Mucosa of descending colon (tissue), 3 donors: ENCODE data around the gene TRDMT1. TPM values are rescaled to one million over a fixed set of nuclear protein-coding genes. Genes with fewer than 3 reads are reported as not detected.

ENCODE experiments used
- ATAC-seq: fragments of 200-7000 bp; cut with Tn5 transposase; one replicate; pipeline ENCODE4 v1.9.1; 2020; ENCODE audit warnings: mild to moderate bottlenecking, moderate library complexity
- DNase-seq, 3 donors: peaks; one replicate each; pipeline ENCODE4 v3.0.0-alpha.2; 2020
- H3K36me3 ChIP-seq: fragments of 200-600 bp; one replicate; pipeline ENCODE4 v1.8.0; 2021; ENCODE audit warnings: low read depth, mild to moderate bottlenecking
- H3K4me1 ChIP-seq: fragments of 200-600 bp; one replicate; pipeline ENCODE4 v1.8.0; 2021; ENCODE audit warnings: low read depth, mild to moderate bottlenecking
- H3K4me3 ChIP-seq: fragments of 200-600 bp; one replicate; pipeline ENCODE4 v1.8.0; 2021; ENCODE audit warnings: mild to moderate bottlenecking
- H3K9me3 ChIP-seq: fragments of 200-600 bp; one replicate; pipeline ENCODE4 v1.8.0; 2021; ENCODE audit warnings: mild to moderate bottlenecking
- CTCF ChIP-seq: fragments of 200-600 bp; IDR thresholded peaks from one replicate; pipeline ENCODE4 v1.8.0; 2022; ENCODE audit warnings: antibody characterized with exemption, mild to moderate bottlenecking
- intact Hi-C, 2 donors: fragments of 100-400 bp; cut with DNase I in 1 of 2; cut with micrococcal nuclease in 1 of 2; formaldehyde crosslinking; loops; one replicate each; pipeline versions ENCODE4 v1.11.0 to v1.11.1; 2022; cut with DNase I, micrococcal nuclease
- total RNA-seq, 3 donors: library from RNA; stranded (reverse); fragmentation: NEBNext Ultra II Directional in 2 of 3; extraction: Animal tissue kit (Norgen Biotek cat#: 25700) in 2 of 3; gene quantifications; one replicate each; pipeline versions ENCODE4 v1.2.1 to v1.2.4, GENCODE V29; 2021 to 2023
- donor health status: DM: no; HTN: no; CAD: no; lungs with moderate emphysema.
- donor health status: DM: no; HTN: no; CAD: no.
- donor health status: DM: no; HTN: yes; CAD: no.

TRDMT1 gene
- total RNA-seq, 3 donors from 2014 or later, result 4.7 to 7.8 (median 7.4) TPM

GRCh38 chr10:17244700-17245365, 43.4 kb upstream of the TRDMT1 start:
- Histone ChIP-seq H3K9me3 (no peaks in the 10 kb centered on the region), H3K36me3 (no peaks in the 10 kb centered on the region), H3K4me1 (no peaks in the 10 kb centered on the region), H3K4me3 (no peak overlapping the region)
- DNase-seq, result no peak
- ATAC-seq, result no peak
- intact Hi-C loops, result no loop called here
- TF ChIP-seq CTCF, result no peak

GRCh38 chr10:17241611-17242333, 40.3 kb upstream of the TRDMT1 start:
- Histone ChIP-seq H3K4me1 (no peaks in the 10 kb centered on the region), H3K36me3 (peaks cover 4% of the 10 kb centered on the region), H3K9me3 (no peaks in the 10 kb centered on the region), H3K4me3 (no peak overlapping the region)
- TF ChIP-seq CTCF, result no peak
- intact Hi-C loops, result no loop called here
- ATAC-seq (no peak), DNase-seq (no peak)

- intact Hi-C loops, result no loop called here
- no peaks in the 10 kb centered on the region for H3K4me1 ChIP-seq
- ATAC-seq, result no peak
- no peak for TF ChIP-seq CTCF
- no peaks in the 10 kb centered on the region for H3K9me3 ChIP-seq
- no peak for DNase-seq
- H3K36me3 ChIP-seq, result peaks cover 5% of the 10 kb centered on the region
- no peak overlapping the region for H3K4me3 ChIP-seq
Measured at GRCh38 chr10:17240616-17241015, 39.1 kb upstream of the TRDMT1 start.

GRCh38 chr10:17240096-17240495, 38.6 kb upstream of the TRDMT1 start:
- H3K36me3 ChIP-seq, result peaks cover 5% of the 10 kb centered on the region
- intact Hi-C loops, result no loop called here
- no peaks in the 10 kb centered on the region for H3K9me3 ChIP-seq
- no peak overlapping the region for H3K4me3 ChIP-seq
- ATAC-seq (no peak), DNase-seq (no peak)
- no peak for TF ChIP-seq CTCF
- H3K4me1 ChIP-seq, result no peaks in the 10 kb centered on the region

- DNase-seq (no peak), ATAC-seq (no peak)
- Histone ChIP-seq H3K4me1 (peaks cover 2% of the 10 kb centered on the region), H3K4me3 (no peak overlapping the region), H3K36me3 (peaks cover 5% of the 10 kb centered on the region), H3K9me3 (no peaks in the 10 kb centered on the region)
- no peak for TF ChIP-seq CTCF
- intact Hi-C loops, result no loop called here
Measured at GRCh38 chr10:17239345-17240085, 38.0 kb upstream of the TRDMT1 start.
